HG03039 (cell line): ENCODE measurements around the gene AGBL4.

Experiments used
- ATAC-seq: cut with Tn5 transposase; IDR thresholded peaks from one replicate; pipeline ENCODE4 v1.9.1; 2021; ENCODE audit warnings: mild to moderate bottlenecking, moderate library complexity; ENCODE audit not compliant: unreplicated experiment

Gene AGBL4

DNA sequence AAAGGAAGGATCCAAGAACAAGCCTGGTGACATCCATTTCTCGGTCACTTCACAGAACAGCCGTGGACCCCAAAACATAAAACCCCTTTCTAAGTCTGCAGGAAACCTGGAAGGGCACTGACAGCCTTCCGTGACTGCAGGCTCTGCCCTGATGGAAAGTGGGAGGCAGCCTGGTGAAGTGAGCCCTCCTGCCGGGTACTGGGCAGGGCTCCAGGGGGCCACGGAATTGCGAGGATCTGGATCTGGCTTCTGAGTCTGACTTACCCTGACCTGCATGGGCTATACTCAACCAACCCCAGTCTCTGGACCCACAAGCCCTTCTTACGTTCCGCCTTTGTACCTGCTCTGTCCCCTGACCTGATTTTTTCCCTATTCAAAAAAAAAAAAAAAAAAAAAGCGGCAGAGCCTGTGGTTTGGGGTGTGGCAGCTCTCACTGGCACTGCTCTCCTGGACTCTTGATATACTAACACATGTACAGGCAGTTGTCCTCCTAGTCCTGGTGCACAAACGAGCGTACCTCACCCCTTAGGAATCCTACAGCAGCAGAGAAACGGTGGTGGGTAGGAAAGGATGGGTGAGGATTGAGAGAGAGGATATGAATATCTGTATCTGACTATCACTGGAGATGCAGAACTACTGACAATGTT lies 1330.0 kb downstream of the AGBL4 start:
- ATAC-seq, result no peak

DNA sequence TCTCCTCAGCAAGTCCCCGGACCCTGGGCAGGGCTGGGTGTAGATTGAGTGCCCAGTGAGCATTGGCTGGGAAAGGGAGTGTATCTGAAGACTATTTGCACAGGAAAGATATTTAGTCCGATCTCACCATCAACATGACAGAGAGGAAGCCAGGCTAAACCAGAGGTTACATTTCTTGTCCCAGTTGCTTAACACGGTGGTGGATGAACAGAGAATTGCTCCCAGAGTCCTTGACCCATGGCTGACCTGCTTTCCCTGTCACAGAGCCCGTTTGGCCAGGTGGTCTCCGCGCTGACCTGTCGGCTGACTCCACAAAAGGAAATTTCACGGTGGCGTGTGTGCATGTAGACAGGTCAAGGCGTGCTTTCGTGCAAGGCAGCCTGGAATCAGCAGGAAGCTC lies 1330.6 kb downstream of the AGBL4 start:
- ATAC-seq, result no peak

DNA sequence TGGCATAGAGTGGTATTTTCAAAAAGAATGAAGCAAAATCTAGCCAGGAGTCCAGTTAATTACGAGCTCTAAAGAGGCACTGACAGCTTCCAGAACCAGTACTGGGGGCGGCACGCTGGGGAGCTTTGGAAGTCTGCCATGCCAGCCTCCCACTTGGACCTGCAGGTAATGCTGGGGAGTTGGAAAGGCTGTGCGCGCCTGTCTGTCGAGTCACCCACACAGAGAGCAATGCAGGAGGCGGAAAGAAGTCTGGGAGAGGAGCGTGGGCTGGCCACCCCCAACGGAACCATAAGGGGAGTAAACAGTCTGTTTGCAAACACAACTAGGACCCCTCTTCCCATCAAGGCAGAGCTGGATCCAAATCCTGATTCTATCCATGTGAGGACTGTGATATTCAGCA lies 1331.5 kb downstream of the AGBL4 start:
- ATAC-seq, result no peak

DNA sequence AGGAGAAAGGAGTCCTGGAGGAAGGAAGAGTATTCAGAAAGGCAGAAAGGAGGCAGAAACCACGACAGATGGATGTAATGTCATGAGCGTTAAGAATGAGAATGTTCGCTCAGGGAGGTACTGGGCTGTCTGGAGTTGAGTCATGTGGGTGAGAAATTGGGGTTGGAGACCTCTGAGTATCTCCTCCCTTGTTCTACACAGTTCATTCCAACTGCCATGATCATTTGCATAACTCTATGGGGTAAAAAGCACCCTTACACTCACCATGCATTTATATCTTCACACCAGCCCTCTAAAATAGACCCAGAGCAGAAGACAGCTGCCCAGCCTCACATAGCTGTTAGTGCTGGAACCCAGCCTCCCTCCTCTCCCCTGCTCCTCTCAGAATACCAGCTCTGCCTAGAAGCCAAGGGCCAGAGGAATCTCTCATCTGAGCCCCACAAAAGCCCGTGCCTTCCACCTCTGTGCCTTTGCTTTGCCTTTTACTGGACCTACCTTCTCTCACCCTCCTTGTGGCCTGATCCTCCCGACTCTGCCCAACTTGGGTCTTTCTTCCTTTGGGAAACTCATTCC lies 1332.2 kb downstream of the AGBL4 start:
- ATAC-seq, result peak; percentile 63

DNA sequence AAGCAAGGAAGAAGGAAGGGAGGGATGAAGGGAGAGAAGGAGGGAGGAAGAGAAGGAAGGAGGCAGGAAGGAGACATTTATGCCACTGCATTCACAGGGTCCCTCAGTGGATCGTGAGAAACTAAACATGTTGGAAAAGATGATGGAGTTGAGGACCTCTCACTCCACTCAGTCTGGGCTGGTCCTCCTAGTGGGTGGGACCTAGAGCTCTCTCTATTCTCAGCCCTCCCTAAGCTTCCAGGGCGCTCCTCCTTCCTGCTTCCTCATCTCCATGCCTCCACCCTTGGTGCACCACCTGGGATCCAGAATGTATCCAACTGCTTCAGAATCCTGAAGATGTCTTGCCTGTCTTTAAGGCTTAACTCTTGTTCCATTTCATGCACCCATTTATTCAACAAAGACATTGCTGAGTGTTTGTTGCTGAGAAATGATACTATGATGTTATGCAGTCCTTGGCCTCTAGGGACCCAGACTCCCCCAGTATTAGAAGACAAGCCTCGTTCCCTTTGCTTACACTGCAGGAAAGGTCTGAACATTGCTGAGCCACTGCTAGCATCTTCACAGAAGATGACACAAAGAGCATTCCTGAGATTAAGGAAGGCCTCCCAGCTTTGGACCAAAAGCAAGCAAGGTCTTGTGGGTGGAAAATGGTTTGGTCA lies 1335.5 kb downstream of the AGBL4 start:
- ATAC-seq, result no peak

DNA sequence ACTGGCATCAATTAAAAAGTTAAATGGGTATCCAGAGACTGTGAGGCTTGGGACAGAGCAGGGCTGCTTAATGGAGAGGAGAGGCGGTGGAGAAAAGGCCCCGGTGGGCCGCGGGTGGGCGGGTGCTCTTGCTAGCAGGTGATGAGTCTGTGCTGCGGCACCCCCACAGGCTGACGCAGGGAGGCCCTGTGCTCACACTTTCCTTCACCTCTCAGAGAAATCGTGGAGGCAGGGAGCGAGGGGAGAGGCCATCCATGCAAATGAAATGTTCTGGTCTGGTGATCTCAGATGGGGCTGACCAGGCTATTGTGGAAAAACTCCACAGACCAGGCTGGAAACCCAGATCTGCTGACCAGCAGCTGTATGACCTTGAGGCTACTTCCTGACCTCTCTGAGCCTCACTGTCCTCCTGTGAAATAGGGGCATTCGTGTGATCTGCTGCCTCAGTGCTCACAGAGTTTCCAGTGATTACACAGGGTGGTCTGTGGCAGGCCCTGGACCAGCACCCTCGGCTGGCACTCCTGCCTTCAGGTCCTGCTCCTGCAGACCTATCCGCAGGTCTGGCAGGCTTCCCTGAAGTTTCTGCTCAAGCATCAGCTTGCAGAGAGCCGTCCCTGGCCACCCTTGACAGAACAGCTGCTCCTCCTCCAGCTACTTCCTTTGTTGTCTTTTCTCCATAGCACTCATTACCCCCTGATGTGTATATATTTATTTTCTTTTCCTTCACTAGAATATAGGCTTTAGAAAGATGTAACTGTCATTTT lies 1336.3 kb downstream of the AGBL4 start:
- no peak for ATAC-seq

DNA sequence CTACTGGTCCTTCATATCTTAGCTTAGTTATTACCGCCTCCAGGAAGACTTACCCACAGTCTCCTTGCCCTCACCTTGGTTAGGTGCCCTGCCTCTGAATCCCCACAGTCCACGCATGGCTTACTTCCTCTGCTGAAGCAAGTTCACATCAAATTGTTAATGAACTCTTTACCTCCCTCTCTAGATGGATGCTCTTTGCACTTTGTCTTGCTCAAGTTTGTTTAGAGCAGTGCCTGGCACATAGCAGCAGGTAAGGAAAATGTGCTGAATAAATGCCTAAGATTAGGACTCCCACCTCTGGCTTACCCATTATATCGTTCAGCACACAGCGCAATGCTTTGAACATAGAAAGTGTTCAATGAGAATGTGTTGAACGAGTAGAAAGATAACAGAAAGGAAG lies 1337.6 kb downstream of the AGBL4 start:
- ATAC-seq, result no peak

DNA sequence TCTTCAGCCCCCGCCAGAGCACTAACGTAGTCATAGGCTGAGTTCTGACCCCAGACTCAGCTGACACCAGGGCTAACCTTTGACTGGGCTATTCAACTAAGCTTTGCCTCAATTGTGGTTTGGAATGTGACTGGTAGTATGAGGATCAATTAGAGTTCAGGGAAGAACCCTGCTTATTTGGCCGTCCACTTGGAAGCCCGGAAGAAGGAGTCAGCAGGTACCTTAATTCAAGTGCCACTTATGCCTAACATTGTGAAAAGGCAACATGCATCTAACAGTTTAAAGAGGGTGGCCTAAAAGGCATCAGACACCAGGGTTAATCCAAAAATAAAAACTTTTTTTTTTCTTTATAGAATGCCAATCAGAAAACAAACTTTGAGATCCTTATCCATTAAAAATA lies 1339.4 kb downstream of the AGBL4 start:
- no peak for ATAC-seq

DNA sequence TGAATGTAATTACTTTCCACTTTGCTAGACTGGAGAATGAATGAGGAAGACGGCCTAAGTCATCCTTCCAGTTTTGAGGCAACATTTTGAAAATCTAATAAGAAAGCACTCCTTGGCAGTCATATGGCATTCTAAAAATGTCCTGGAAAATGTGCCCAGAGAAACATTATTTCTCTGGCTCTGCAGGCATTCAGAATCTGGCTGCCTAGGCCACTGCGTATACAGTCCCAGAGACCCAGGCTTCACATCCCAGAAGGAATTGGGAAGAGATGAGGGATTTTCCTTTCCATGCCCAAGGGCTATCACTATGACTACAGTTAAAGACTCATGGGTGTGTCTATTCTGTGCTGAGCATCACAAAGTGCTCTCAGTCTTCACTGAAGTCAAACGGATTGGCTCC lies 1339.9 kb downstream of the AGBL4 start:
- no peak for ATAC-seq

DNA sequence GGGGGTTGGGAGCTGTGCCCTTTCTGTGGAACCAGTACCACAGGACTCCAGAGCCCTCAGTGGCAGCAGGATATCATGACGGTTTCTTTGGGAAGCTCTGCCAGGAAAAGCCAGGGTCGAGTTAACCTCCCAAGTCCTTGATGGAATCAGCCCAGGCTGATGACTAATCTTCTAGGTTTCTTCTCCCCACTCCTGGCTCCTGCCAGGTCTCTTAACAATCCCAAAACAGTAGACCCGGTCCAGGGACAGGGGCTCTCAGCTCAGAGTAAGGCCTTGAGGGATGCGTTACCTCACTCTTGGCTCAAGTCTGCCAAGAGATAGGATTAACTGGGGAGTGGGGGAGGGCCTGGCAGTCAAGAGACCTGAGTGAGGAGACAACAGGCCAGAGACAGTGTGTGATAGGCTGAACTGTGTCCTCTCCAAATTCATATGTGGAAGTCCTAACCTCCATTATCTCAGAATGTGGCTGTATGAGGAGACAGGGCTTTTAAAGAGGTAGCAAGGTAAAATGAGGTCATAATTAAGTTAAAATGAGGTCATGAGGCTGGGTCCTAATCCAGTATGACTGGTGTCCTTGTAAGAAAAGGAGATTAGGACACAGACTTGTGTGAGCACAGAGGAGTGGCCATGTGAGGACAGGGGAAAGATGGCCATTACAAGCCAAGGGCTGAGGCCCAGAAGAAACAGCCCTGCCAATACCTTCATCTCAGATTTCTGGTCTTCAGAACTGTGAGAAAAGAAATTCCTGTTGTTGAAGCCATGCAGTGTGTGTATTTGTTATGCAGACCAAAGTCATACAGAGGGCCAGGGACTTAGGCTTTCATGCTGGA lies 1342.1 kb downstream of the AGBL4 start:
- ATAC-seq, result no peak

DNA sequence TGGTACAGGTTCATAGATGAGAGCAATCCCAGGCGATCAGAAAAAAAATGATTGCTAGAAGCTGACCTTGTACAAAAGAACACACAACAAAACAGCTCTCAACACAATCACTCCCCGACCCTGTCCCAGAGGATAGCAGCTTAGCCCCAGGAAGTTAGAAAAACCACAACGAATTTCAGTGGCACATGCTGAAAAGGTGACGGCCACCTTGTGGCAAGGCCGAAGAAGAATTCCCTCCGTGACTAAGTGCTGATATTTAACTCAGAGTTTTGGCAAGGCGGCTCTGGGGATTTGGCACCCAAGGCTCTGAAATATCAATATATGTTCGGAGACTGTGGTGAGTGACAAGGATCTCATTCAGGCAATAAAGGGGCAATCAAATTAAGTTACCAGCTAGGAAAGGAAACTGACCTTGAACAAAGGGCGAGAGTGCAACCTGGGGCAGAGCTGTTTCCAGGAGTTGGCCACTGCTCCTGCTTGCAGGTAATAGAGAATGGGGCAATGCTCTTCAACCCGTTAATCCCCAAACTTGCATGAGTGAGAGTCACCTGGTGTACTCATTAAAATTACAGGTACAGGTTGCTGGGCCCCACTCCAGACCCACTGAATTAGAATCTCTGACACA lies 1343.2 kb downstream of the AGBL4 start:
- ATAC-seq, result no peak

DNA sequence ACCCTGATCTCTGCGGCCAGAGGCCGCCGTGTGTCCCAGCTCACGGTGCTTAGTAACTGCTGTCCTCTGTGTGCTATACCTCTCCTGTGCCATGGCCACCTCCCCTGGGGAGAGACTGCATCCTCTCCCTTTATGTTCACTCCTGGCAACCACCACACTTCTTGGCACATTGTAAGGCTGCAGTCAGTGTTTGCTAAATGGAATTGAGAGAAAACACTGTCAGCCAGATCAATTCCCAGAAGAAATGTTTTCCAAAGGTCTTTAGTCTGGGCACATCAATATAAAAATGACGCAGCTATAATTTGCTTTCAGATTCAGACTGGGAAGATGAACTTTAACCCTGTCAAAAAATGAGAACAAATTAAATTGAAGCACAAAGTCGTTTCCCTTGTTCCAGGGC lies 1343.9 kb downstream of the AGBL4 start:
- ATAC-seq, result no peak

DNA sequence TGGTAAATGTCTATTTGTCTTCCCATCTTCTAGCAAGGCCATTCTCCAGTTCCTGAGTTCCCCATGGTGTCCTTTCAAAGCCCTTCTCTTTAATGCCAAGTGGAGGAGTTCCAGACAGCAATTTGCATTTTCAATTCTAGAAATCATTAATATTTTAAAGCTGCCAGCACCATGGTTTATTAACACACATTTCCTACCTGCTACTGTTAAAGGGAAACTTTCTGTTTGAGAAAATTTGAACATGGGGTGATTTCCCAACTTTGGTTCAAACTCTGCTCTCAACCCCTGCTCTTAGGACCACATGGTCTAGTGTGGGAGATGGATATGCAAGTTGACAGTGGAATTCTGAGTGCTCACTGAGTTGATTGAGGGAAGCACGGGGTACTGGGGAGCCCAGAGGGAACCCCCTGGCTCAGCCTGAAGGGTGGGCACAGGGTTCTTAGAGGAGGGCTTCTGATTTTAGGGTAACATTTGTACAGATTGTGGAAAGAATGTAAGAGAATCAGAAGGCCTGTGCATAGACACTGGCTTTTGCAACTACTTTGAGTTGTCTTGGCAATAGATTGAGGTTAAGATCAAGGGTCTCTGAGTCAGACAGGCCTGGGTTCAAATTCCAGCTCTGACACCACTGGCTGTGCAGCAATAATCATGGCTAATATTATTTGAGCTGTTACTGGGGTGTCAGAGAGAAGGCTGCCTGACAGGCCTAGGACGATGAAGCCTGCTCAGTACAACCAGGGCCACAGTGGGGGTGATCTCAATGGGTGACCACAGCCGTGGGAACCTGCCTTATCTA lies 1344.8 kb downstream of the AGBL4 start:
- no peak for ATAC-seq

DNA sequence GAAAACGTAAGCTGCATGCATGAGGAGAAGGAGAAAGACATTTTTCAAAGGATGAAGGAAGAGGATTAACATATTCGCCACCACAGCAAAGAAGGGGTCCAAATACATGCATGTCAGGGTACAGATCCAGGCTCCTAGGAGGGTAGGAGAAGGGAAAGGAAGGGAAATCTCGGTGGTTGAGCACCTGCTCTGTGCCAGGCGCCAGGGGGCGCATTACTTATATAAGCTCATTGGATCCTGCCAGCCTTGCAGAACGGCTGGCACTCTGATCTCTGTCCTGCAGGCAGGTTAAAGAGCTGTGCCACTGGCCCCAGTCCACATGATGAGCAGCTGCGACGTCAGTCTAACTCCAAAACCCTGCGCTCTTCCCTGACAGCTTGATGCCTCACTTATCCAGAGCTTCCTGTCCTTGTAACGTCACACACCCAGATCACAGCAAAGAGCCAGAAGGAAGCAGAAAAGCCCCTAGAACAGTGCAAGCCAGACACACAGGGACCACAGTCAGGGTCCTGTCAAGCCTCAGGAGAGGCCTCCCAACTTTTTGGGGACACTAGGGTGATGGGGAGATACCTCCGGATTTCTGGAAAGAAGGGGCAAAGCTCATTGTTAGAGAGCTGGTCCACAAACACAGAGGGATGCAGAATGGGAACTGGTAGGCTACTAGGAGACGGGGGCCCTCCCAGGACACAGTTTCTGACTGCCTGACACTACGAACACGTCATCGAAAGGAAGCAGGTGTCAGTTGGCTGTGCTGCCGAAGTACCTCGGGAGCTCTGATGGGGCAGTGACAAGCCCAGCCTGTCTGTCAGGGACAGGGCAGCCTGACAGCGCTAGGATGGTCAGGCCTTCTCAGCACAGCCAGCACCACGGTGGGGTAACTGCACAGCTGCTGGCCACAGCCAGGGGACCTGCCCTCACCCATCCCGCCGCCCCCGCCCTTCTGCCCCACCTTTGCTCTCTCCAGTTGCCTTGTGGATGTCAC lies 1346.2 kb downstream of the AGBL4 start:
- peak; percentile 34 for ATAC-seq

DNA sequence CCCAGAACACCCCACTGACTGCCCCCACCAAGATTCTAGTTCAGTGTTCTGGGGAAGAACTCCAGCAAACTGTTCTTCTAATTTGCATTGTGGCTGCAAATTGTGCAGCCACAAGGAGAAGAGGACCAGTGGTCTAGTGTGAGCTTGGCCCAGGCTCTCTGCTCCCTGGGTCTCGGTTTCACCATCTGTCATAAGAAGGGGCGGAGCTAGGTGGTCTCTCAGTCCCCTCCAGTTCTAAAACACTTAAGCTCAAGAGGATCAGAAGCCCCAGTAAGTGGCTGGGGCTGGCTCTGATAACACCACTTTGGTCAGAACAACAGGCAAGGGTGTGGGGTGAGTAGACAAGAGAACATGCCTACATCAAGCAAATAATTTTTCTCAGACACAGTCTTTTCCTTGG lies 1346.9 kb downstream of the AGBL4 start:
- no peak for ATAC-seq

DNA sequence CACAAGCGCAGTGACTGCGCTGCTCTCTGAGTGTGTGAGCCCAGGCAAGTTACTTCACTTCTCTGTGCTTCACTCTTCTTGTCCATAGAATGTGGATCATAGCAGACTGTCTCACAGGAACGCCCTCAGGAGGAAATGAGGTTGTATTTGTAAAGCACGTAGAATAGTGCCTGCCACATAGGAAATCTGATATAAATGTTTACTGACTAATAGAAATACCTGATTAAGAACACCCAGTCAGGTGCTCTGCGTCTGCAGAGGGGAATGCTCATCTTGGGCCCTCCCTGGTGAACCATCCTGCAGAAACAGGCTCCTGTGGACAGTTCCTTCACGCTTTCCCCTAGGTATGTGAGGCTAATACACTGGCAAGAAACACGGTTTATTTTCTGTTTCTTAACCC lies 1347.4 kb downstream of the AGBL4 start:
- ATAC-seq, result no peak

DNA sequence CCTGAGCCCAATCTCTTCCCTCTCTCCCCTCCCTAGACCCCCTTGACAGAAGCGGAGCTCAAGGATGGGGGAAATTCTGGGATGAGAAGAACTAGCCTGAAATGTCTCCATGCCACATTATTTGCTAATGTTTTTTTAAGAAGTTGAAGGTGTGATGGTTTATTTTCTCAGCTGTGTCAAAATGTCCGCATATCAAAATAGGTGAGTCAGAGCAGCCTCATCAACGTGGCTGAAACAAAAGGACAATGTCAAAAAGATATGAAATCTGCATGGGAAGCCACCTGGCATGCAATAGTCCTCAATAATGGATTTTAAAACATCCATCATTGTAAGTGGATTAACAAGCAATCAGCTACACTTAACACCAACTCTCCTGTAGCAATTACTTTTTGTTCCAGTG lies 1348.5 kb downstream of the AGBL4 start:
- ATAC-seq, result no peak

DNA sequence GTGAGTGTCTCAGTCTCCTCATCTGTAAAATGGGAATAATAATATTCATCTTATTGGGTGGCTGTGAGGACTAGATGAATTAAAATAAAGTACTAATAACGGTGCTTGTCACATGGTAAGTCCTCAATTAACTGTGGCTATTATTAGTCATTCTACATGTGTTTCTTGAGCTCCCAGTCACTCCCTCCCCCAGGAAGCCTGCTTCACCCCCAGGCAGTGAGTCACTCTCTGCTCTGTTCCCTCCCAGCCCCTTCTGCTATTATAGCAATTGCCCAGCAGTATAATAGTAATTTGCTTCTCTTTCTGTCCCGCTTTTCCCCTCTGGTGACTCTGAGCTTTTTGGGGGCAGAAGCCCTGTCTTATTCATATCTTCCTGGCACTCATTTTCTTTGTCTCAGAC lies 1349.1 kb downstream of the AGBL4 start:
- no peak for ATAC-seq
